Measurements from ENCODE around the gene FAM234B. TPM values are rescaled to one million over a fixed set of nuclear protein-coding genes. Genes with fewer than 3 reads are reported as not detected.

The FAM234B gene, protein sequence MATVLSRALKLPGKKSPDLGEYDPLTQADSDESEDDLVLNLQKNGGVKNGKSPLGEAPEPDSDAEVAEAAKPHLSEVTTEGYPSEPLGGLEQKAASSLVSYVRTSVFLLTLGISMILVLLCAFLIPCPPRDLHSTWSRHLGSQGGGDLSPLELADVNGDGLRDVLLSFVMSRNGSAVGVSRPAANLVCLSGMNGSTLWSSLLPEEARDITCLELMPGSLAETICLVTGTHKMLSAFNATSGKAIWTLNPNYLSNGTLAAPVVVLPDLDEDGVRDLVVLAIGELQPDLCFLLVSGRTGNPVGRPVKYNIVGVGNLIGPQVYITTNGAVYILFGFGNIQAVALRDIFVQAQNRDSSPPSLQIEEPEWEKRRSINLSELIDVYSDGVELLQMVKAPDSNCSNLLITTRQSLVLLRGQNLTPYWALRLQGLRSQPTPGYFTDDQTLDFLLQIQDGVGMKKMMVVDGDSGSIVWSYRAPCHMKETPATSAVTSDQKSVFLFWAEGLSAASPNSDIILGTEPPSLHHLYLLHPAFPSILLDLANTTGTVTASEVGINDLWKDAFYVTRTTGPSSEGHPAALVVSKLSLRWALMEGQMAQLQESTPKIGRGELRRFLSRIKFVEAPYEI
- total RNA-seq, result 1.8 TPM
- long read RNA-seq, full-length matches to known transcripts, result 3 of 5 reads
- long read RNA-seq, partial matches to known transcripts, result 0 of 5 reads
- long read RNA-seq, other reads (novel, unspliced or antisense), result 2 of 5 reads

DNA sequence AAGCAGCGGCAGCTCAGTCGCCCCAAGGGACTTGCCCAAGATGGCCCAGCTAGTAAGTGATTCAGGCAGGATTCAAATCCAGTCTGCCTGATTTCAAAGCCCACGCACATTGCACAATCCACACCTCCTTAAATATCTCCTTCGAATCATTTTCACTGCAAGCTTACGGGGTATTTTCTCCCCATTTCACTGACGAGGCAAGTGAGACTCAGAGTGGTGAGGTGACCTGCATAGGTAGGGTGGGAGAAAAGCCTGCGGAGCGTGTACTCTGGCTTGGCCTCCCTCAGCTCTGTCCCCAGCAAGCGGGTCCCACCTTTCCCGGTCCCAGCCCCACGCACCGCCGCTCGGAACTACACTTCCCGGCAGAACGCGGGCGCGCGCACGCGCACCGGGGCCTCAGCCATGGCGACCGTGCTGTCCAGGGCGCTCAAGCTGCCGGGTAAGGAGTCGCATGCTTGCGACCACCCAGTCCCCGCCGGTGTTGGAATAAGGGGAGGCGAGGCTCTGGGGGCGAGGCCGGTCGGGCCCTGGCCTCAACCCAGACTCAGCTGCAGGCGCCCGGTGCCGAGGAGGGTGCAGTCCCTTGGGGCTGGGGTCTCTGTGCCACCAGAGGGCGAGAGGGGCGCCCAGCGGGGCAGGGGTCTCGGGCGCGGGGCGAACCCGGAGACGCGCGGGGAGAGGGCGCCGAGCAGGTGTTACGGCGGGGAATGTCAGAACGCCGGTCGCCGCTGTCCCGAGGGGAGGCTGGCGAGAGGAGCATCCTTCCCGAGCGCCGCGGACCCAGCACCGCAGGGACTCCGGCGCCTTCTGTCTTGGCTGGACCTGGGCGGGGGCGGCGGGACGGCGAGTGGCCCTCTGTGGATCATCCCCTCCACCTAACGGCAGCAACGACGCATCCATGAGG, at the start of gene FAM234B:
FAM234B (plus strand) TSS at position 380 of the 904 bp plus-strand sequence; CDS start at position 403, 23 bp downstream.
- peak within 1 kb of the TSS; percentile 82 for H3K4me3 ChIP-seq
- H3K27me3 ChIP-seq (ENCODE audit: low read depth), result no peaks in the 10 kb centered on the region
- H3K9me3 ChIP-seq (replicated peaks), result no peaks in the 10 kb centered on the region
- H3K36me3 ChIP-seq, result no peaks in the 10 kb centered on the region
- H3K27ac ChIP-seq (replicated peaks), result peak within 1 kb of the TSS; percentile 57
- peaks cover 16% of the 10 kb centered on the region for H3K4me1 ChIP-seq
- intact Hi-C loops (cut with micrococcal nuclease), result no loop called here
- TF ChIP-seq, protein P1, sequence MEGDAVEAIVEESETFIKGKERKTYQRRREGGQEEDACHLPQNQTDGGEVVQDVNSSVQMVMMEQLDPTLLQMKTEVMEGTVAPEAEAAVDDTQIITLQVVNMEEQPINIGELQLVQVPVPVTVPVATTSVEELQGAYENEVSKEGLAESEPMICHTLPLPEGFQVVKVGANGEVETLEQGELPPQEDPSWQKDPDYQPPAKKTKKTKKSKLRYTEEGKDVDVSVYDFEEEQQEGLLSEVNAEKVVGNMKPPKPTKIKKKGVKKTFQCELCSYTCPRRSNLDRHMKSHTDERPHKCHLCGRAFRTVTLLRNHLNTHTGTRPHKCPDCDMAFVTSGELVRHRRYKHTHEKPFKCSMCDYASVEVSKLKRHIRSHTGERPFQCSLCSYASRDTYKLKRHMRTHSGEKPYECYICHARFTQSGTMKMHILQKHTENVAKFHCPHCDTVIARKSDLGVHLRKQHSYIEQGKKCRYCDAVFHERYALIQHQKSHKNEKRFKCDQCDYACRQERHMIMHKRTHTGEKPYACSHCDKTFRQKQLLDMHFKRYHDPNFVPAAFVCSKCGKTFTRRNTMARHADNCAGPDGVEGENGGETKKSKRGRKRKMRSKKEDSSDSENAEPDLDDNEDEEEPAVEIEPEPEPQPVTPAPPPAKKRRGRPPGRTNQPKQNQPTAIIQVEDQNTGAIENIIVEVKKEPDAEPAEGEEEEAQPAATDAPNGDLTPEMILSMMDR (IDR thresholded peaks at IDR 0.05; ENCODE audit: borderline replicate concordance), result peak; percentile 32
- peak; percentile 83 for DNase-seq

DNA sequence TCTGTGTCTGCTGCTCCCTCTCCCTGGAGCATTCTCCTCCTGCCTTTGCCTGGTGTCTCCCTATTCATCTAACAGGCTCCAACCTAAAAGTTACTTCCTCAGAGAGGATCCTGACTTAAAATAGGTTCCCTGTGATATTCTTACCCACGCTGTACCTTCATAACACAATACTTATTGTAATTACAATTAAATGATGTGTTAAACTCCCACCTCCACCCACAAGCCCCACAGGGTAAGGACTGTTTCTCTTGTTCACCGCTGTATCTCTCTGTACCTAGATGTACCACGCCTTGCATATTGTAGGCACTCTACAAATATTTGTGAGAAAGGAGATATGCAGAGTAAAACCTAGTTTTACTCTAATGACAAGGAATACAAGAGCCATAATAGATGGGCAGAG, 49.1 kb upstream of the FAM234B start:
- Histone ChIP-seq H3K9me3 (replicated peaks) (no peaks in the 10 kb centered on the region), H3K4me3 (no peak overlapping the region), H3K4me1 (peaks cover 70% of the 10 kb centered on the region), H3K27ac (replicated peaks) (no peak overlapping the region), H3K36me3 (no peaks in the 10 kb centered on the region), H3K27me3 (ENCODE audit: low read depth) (no peaks in the 10 kb centered on the region)
- TF ChIP-seq, protein P1 (IDR thresholded peaks at IDR 0.05; ENCODE audit: borderline replicate concordance), result no peak
- no peak for DNase-seq
- intact Hi-C loops (cut with micrococcal nuclease), result no loop called here

DNA sequence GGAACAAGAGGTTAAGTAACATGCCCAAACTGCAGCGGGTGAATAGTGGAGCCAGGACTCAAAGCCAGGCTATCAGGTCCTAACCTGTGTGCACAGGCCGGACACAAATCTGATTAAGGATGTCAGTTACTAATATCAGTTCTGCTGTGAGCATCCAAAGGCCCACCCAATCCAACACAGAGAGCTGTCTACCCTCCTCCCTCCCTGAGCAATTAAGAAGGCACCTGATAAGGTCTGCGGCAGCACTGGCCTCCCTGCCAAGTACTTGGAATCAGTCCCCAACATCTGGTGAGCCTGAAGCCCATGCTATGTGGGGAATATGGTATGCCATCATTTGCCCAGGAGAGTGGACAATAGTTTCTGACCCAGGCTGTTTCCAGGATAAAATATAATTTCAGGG, 48.0 kb upstream of the FAM234B start:
- DNase-seq, result no peak
- H3K36me3 ChIP-seq, result no peaks in the 10 kb centered on the region
- intact Hi-C loops (cut with micrococcal nuclease), result no loop called here
- H3K27ac ChIP-seq (replicated peaks), result no peak overlapping the region
- TF ChIP-seq, protein P1 (IDR thresholded peaks at IDR 0.05; ENCODE audit: borderline replicate concordance), result no peak
- no peaks in the 10 kb centered on the region for H3K9me3 ChIP-seq (replicated peaks)
- no peaks in the 10 kb centered on the region for H3K27me3 ChIP-seq (ENCODE audit: low read depth)
- H3K4me3 ChIP-seq, result no peak overlapping the region
- H3K4me1 ChIP-seq, result peaks cover 73% of the 10 kb centered on the region

DNA sequence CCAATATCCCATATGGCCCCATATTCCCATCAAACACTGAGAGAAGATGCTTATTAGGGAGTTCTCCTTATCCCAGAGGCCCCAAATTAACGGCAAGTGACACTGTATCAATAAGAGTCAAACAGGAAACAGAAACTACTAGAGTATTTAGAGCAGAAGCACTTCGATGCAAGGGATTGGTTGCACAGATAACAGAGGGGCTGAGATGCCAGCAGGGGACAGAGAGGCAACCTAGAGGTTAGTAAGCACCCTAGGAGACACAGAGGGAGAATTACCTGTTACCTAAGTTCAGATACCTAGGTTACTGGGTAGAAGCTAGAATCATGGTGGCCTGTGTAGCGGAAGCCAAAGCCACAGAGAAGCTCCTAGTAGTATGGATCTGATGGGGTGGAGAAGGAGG, 47.0 kb upstream of the FAM234B start:
- Histone ChIP-seq H3K27ac (replicated peaks) (no peak overlapping the region), H3K27me3 (ENCODE audit: low read depth) (no peaks in the 10 kb centered on the region), H3K4me3 (no peak overlapping the region), H3K9me3 (replicated peaks) (no peaks in the 10 kb centered on the region), H3K36me3 (no peaks in the 10 kb centered on the region), H3K4me1 (peaks cover 77% of the 10 kb centered on the region)
- DNase-seq, result no peak
- TF ChIP-seq, protein P1 (IDR thresholded peaks at IDR 0.05; ENCODE audit: borderline replicate concordance), result no peak
- intact Hi-C loops (cut with micrococcal nuclease), result no loop called here

DNA sequence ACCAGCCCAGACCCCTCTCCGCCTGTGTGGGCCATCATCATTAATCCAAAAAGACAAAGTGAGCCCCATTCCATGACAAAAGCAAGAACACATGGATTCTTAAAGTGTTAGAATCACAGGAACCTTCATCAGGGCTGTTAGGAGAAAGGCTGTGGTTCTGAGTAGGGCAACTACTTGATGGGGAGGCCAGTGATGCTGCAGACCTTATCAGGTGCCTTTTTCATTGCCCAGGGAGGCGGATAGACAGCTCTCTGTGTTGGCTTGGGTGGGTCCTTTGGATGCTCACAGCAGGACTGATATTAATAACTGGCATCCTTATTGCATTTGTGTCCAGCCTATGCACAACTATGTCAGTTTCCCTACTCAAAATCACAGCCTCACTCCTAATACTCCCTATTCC, 46.4 kb upstream of the FAM234B start:
- H3K4me1 ChIP-seq, result peaks cover 74% of the 10 kb centered on the region
- intact Hi-C loops (cut with micrococcal nuclease), result no loop called here
- no peak overlapping the region for H3K4me3 ChIP-seq
- TF ChIP-seq, protein P1 (IDR thresholded peaks at IDR 0.05; ENCODE audit: borderline replicate concordance), result no peak
- no peaks in the 10 kb centered on the region for H3K36me3 ChIP-seq
- H3K27ac ChIP-seq (replicated peaks), result no peak overlapping the region
- no peaks in the 10 kb centered on the region for H3K9me3 ChIP-seq (replicated peaks)
- no peaks in the 10 kb centered on the region for H3K27me3 ChIP-seq (ENCODE audit: low read depth)
- DNase-seq, result no peak
